Skin epidermis (tissue), 12 donors: ENCODE measurements around the gene PKP1.

ENCODE experiments used
- H3K27ac ChIP-seq, 21 experiments: fragments of 200-600 bp; sonication (generic) in 11 of 21; one replicate each; pipeline ENCODE4 v1.5.0; 2020; ENCODE audit warnings: mild to moderate bottlenecking in 3 of 21, inconsistent platforms in 2 of 21, moderate library complexity in 2 of 21
- H3K4me3 ChIP-seq, 7 experiments: fragments of 200-600 bp; sonication (generic) in 2 of 7; one replicate each; pipeline ENCODE4 v1.5.0; 2020; ENCODE audit warnings: inconsistent platforms in 2 of 7, mild to moderate bottlenecking in 2 of 7, moderate library complexity in 1 of 7

PKP1 gene

DNA sequence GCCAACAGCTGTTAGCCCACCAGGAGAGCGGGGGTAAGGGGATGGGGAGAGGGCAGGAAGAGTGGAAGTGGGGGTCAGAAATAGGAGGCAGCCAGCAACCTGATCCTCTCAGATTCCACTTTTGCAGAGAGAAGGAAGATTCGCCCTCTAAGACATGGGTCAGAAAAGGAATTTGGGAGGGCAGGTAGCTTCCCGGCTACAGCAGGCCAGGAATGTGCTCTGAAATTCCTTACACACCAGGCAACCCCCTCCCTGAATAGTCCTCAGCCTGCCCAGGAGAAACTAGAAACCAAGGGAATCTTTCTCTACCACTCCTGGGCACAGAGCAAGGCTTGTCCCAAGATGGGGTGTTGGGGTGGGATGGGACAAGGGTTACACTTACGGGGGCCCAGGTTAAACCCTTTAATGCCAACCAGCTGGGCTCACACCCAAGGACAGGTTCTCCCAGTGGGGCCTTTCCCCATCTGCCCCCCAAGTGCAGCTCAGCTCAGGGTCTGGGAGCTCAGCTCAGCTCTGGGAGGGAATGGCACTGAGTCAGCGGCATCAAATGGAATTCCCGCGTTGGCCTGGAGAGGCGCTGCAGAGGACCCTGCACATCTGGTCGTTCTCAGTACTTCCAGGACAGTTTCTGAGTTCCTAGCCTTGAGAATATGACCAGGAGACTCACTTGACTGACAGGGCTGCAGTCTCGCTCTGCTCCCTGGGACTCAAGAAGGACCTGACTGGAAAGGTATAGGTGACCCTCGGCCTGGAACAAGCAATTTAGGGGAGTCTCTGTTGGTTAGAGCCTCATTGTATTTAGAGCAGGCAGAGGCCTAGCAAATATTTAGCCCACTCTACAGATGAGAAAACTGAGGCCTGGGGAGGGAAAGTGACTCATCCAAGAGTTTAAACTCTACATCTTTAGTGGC is 93.4 kb downstream of the PKP1 start:
- H3K27ac ChIP-seq: no peak overlapping the region
- H3K4me3 ChIP-seq: no peak overlapping the region

DNA sequence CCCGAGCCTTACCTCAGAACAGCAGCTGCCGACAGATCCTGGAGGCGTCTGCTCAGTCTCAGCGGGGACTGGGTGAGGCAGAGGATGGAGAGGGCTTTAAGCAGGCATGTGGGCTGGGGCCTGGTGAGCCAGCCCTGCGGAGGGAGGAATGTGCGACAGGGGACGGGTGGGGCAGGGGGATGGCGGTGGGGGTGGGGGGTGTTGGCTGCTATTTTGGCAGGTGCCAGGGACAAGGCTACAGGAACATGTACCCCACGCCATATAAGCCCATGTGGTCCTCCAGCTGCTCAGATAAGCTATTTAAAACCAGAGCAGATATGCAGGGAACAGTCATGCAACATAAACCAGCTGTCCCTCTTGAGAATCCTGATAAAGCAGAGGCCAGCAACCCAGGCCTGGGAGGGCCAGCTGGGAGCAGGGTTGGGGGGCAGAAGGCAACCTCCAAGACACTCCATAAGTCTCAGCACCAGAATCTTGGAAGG is 94.3 kb downstream of the PKP1 start, which contains the start of gene TNNT2:
TSS of gene TNNT2 (minus strand) at position 70 of the 482 bp plus-strand sequence. CDS start 4,426 bp downstream, outside the sequence.
- Histone ChIP-seq H3K4me3 (no peak within 1 kb of the TSS), H3K27ac (no peak within 1 kb of the TSS)

DNA sequence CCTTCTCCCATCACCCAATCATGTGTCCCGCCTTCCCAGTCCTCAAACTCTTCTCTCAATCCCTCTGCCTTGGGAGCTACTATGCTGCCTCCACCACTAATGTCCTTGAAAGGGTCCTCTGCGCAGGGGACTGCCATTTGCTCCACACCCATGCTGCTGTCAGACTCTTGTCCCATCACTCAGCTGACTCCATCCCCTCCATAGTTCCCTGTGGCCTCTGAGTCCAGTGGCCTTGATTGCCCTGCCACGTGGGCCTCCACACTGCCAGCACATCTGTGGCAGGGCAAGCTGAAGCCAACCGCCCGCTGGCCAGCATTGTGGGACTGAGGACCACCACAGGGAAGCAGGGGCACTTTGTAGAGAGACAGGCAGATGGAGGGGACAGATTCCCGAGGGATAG is 95.5 kb downstream of the PKP1 start:
- Histone ChIP-seq H3K4me3 (no peak overlapping the region), H3K27ac (no peak overlapping the region)

DNA sequence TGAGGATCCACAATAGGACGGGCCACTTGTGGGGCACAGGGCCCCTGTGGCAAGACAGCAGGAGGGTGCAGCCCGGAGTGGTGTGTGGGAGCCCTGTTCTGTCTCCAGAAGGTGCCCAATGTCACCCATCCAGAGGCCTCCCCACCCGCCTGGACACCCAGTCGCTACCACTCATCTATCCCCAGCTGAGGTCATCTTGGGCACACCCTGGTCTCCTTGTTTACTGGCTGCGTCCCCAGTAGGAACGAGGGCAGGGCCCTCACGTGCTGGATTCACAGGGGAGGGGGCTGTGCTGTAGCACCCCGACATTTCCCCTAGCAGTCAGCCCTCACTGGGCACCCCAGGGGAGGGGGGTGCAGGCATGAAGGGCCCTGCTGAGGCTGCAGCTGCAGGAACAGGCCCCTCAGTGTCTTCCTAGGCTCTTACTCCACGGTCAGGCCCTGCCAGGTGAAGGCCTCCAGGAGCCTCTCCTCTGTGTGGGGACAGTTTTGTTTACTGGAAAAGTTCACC is 96.5 kb downstream of the PKP1 start:
- H3K27ac ChIP-seq: peak overlapping the region in 1 of 21 experiments; percentile 31
- H3K4me3 ChIP-seq: no peak overlapping the region

DNA sequence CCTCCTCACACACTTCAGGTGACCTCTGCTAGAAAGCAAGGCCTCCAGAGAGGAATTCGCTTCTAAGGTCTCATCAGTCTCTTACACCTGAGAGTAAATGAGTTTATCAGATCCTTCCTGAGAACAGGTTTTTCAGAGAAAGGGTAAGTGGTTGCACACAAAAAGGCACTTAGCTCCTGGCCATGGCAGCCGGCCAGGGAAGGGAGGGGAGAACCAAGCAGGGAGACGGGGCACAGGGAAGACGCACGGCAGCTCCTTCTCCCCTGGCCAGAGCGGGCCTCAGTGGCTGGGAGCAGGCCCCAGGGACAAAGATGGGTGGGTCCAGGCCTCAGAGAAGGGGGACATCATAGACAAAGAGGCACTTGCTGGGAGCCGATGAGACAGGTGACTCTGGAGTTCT is 97.8 kb downstream of the PKP1 start:
- Histone ChIP-seq H3K4me3 (no peak overlapping the region), H3K27ac (no peak overlapping the region)
